Stomach smooth muscle (tissue), 2 donors: ENCODE measurements around the gene WDR81.

ENCODE experiments used
- H3K27ac ChIP-seq: one replicate; pipeline ENCODE4 v1.7.0; 2013; ENCODE audit warnings: mild to moderate bottlenecking, low read length, inconsistent platforms
- H3K27me3 ChIP-seq, 2 donors: one replicate each; pipeline ENCODE4 v1.7.0; 2013; ENCODE audit warnings: low read length in 2 of 2; ENCODE audit not compliant: insufficient read depth in 2 of 2, control insufficient read depth in 1 of 2
- H3K36me3 ChIP-seq, 2 donors: one replicate each; pipeline ENCODE4 v1.7.0; 2013; ENCODE audit warnings: low read length in 2 of 2; ENCODE audit not compliant: control insufficient read depth in 2 of 2, insufficient read depth in 2 of 2
- H3K4me1 ChIP-seq: one replicate; pipeline ENCODE4 v1.7.0; 2013; ENCODE audit warnings: low read length; ENCODE audit not compliant: control insufficient read depth, insufficient read depth
- H3K4me3 ChIP-seq, 2 donors: one replicate each; pipeline ENCODE4 v1.7.0; 2013; ENCODE audit warnings: low read length in 2 of 2
- H3K9ac ChIP-seq, 2 donors: one replicate each; pipeline ENCODE4 v1.7.0; 2013; ENCODE audit warnings: low read length in 2 of 2, mild to moderate bottlenecking in 1 of 2
- H3K9me3 ChIP-seq, 2 donors: one replicate each; pipeline ENCODE4 v1.7.0; 2013; ENCODE audit warnings: low read length in 2 of 2; ENCODE audit not compliant: control insufficient read depth in 2 of 2
- donor health status: healthy.
- donor health status: Pancreatic carcinoma.

Gene WDR81

DNA sequence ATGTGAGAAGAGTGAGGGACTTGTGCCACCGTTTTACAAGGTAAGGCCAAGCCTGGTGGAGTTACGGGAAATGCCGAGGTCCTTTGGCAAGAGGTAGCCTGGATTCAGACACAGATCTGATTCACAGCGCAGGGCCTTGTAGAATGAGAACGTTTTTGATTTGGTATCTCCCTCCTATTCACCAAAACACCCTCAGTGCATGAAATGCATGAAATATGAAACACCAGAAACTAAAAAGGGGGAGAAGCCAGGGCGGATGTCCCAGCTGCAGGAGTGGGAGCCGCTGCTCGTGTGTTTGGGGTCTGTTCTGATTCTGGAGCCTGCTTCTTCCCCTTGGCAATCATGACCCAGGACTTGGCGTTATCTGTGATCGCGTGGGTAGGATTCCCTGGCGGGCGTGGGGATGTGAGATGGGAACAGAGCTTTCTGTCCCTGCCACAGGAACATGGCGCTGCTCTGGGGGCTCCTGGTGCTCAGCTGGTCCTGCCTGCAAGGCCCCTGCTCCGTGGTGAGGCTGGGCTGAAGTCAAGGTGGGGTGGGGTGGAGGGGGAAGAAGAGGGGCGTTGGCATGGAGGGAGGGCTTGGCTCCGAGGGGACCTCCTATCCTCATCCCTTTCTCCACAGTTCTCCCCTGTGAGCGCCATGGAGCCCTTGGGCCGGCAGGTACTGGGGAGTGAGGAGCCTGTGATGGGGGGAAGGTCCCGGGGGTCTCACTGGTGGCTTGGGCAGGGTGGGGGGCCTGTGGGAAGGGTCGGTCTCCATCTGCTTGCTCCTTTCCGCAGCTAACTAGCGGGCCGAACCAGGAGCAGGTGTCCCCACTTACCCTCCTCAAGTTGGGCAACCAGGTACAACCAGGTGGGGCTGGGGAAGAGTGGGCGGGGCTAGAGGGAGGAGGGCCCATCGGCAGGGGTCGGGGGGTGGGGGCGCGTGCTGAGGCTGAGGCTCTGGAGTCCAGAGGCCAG lies 20.3 kb downstream of the WDR81 start:
- Histone ChIP-seq H3K9ac (no peak overlapping the region), H3K27ac (no peak overlapping the region)

DNA sequence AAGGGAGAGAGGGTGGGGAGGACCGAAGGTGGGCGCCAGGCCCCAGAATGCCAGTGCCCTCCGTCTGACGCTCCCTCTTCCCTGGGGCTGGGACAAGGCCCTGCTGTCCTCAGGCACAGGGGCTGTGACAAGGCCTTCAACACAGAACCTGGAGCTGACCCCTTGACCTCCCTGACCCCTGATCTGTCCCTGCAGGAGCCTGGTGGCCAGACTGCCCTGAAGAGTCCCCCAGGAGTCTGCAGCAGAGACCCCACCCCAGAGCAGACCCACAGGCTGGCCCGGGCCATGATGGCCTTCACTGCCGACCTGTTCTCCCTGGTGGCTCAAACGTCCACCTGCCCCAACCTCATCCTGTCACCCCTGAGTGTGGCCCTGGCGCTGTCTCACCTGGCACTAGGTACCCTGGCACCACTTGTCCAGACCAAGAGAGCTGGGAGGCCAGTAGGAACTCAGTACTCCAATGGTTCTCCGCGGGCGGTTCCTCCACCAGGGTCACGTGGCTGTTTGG lies 21.1 kb downstream of the WDR81 start:
- Histone ChIP-seq H3K4me3 (no peak overlapping the region), H3K9ac (no peak overlapping the region), H3K36me3 (no peaks in the 10 kb centered on the region), H3K9me3 (no peaks in the 10 kb centered on the region), H3K27me3 (no peaks in the 10 kb centered on the region), H3K27ac (no peak overlapping the region), H3K4me1 (no peaks in the 10 kb centered on the region)

More for the DNA sequence above, 20.3 kb downstream of the WDR81 start:
- Histone ChIP-seq H3K4me3 (no peak overlapping the region), H3K36me3 (no peaks in the 10 kb centered on the region), H3K9me3 (no peaks in the 10 kb centered on the region), H3K27me3 (no peaks in the 10 kb centered on the region), H3K4me1 (no peaks in the 10 kb centered on the region)

DNA sequence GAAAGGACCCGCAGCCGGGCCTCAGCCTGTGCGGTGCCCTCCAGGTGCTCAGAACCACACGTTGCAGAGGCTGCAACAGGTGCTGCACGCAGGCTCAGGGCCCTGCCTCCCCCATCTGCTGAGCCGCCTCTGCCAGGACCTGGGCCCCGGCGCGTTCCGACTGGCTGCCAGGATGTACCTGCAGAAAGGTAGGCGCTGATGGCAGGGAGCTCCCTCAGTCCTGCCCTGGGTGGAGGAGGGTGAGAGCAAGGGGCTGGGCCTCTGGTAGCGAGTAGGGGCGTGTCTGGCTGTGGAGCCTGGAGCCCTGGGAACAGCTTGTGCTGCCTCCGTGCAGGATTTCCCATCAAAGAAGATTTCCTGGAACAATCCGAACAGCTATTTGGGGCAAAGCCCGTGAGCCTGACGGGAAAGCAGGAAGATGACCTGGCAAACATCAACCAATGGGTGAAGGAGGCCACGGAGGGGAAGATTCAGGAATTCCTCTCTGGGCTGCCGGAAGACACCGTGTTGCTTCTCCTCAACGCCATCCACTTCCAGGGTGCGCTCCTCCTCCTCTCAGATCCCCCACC lies 22.6 kb downstream of the WDR81 start:
- Histone ChIP-seq H3K4me1 (no peaks in the 10 kb centered on the region), H3K27me3 (no peaks in the 10 kb centered on the region), H3K36me3 (no peaks in the 10 kb centered on the region), H3K9me3 (no peaks in the 10 kb centered on the region), H3K4me3 (no peak overlapping the region), H3K27ac (no peak overlapping the region), H3K9ac (no peak overlapping the region)

DNA sequence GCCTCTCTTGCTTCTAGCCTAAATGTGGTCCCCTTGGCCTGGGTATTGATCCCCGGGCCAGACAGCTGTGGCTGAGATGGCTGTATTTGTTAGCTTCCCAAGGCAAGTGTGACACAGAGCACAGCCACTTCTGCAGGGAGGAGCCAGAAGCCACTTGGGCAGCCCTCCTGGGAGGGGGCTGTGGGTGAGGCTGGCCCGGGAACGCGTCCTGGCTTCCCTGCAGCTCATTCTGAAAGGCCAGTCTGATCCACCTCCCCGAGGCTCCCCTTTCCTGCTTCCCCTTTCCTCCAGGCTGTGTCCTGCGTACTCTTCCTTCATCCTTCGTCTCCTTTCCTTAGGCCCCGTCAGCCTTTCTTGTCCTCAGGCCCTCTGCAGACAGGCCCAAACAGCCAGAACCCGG lies 26.1 kb downstream of the WDR81 start:
- Histone ChIP-seq H3K4me1 (no peaks in the 10 kb centered on the region), H3K4me3 (no peak overlapping the region), H3K9ac (no peak overlapping the region), H3K9me3 (no peaks in the 10 kb centered on the region), H3K27ac (no peak overlapping the region), H3K27me3 (peaks cover 0 to 4% of the 10 kb centered on the region in 2 donors), H3K36me3 (no peaks in the 10 kb centered on the region)

DNA sequence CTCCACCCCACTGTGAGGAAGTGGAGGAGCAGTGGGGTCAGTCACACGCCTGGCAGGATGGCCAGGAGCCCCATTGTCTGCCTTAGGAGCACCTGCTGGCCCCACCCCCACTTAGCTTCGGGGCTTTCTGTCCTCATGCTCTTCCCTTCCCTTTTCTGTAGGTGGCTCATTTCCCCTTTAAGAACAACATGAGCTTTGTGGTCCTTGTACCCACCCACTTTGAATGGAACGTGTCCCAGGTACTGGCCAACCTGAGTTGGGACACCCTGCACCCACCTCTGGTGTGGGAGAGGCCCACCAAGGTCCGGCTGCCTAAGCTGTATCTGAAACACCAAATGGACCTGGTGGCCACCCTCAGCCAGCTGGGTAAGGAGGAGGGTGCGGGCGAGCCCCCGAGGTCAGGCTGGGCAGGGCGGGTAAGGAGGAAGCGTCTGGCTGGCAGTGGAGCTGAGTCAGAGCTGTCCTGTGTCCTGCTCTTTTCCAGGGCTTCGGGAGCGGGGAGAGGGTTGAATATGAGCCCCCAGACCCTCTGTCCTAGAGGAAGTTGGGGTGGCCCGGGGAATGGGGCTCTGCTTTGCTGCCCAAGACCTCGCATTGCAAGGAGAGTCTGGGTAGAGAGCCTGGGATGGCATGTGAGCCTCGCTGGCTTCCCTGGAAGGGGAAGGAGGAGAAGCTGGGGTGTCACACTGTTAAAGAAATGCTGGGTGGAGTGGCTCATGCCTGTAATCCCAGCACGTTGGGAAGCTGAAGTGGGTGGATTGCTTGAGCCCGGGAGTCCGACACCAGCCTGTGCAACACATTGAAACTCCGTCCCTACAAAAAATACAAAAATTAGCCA lies 28.1 kb downstream of the WDR81 start:
- Histone ChIP-seq H3K27me3 (peaks cover 0 to 4% of the 10 kb centered on the region in 2 donors), H3K4me1 (no peaks in the 10 kb centered on the region), H3K9me3 (no peaks in the 10 kb centered on the region), H3K4me3 (no peak overlapping the region), H3K27ac (no peak overlapping the region), H3K36me3 (no peaks in the 10 kb centered on the region), H3K9ac (no peak overlapping the region)

DNA sequence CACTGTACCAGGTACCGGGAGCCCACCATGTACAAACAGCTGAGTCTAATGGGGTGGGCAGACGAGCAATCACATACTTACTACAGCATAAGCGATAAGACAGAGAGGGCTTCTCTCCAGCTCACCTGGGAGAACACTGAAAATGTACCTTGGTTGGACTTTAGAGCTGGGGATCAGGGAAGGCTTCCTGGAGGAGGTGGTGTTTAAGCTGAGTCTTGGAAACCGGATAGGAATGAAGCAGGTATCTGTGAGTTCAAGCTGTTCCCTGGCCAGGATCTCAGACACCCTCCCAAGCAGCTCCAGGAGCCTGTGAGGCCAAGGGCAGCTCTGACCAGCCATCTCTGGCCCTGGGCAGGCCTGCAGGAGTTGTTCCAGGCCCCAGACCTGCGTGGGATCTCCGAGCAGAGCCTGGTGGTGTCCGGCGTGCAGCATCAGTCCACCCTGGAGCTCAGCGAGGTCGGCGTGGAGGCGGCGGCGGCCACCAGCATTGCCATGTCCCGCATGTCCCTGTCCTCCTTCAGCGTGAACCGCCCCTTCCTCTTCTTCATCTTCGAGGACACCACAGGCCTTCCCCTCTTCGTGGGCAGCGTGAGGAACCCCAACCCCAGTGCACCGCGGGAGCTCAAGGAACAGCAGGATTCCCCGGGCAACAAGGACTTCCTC lies 29.4 kb downstream of the WDR81 start:
- Histone ChIP-seq H3K9ac (no peak overlapping the region), H3K4me1 (no peaks in the 10 kb centered on the region), H3K4me3 (no peak overlapping the region), H3K27ac (no peak overlapping the region), H3K9me3 (no peaks in the 10 kb centered on the region), H3K27me3 (peaks cover 0 to 4% of the 10 kb centered on the region in 2 donors), H3K36me3 (no peaks in the 10 kb centered on the region)

DNA sequence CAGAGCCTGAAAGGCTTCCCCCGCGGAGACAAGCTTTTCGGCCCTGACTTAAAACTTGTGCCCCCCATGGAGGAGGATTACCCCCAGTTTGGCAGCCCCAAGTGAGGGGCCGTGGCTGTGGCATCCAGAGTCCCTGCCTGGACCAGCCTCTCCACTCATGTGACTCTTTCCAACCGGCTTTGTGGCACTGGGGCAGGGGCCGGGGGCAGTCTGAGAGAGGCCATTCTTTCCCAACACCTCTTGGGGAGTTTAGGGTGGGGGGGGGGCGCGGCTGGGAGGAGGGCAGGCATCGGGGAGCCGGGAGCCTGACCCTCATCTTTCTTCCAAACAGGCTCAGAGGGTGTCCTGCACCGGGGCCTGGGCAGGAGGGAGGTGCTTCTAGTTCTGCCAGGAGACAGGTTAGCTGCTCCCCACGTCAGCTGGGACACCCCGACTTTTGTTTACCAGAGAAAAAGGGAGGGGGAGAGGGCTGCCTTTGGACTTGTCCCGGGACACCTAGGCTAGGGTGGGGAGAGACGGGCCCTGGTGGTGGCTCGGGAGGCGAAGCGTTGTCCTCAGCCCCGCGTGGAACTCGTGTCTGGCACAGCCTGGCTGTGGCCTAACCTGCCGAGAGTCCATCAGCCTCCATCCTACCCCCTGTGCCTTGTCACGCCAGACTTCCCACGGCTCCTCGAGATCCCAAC lies 30.1 kb downstream of the WDR81 start:
- Histone ChIP-seq H3K27me3 (peaks cover 0 to 4% of the 10 kb centered on the region in 2 donors), H3K4me1 (no peaks in the 10 kb centered on the region), H3K36me3 (no peaks in the 10 kb centered on the region), H3K4me3 (no peak overlapping the region), H3K9me3 (no peaks in the 10 kb centered on the region), H3K9ac (no peak overlapping the region), H3K27ac (no peak overlapping the region)

DNA sequence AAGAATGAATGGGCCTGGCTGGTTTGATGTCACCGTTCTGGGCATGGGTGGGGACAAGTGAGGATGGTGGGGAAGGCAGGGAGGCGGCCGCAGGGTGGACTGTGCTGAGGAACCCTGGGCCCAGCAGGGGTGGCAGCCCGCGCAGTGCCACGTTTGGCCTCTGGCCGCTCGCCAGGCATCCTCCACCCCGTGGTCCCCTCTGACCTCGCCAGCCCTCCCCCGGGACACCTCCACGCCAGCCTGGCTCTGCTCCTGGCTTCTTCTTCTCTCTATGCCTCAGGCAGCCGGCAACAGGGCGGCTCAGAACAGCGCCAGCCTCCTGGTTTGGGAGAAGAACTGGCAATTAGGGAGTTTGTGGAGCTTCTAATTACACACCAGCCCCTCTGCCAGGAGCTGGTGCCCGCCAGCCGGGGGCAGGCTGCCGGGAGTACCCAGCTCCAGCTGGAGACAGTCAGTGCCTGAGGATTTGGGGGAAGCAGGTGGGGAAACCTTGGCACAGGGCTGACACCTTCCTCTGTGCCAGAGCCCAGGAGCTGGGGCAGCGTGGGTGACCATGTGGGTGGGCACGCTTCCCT lies 30.8 kb downstream of the WDR81 start:
- H3K36me3 ChIP-seq, result no peaks in the 10 kb centered on the region
- H3K9me3 ChIP-seq, result no peaks in the 10 kb centered on the region
- H3K9ac ChIP-seq, result no peak overlapping the region
- no peak overlapping the region for H3K27ac ChIP-seq
- H3K4me1 ChIP-seq, result no peaks in the 10 kb centered on the region
- H3K27me3 ChIP-seq, result peaks cover 0 to 4% of the 10 kb centered on the region in 2 donors
- no peak overlapping the region for H3K4me3 ChIP-seq

DNA sequence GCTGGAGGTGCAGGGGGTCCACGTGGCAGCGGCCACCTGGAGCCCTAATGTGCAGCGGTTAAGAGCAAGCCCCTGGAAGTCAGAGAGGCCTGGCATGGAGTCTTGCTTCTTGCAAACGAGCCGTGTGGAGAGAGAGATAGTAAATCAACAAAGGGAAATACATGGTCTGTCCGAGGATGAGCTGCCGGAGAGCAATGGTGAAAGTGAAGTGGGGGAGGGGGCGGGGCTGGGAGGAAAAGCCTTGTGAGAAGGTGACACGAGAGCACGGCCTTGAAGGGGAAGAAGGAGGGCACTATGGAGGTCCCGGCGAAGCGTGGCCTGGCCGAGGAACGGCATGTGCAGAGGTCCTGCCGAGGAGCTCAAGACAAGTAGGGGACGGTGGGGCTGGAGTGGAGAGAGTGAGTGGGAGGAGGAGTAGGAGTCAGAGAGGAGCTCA lies 31.3 kb downstream of the WDR81 start:
- no peaks in the 10 kb centered on the region for H3K9me3 ChIP-seq
- H3K27ac ChIP-seq, result no peak overlapping the region
- no peaks in the 10 kb centered on the region for H3K4me1 ChIP-seq
- H3K36me3 ChIP-seq, result no peaks in the 10 kb centered on the region
- H3K27me3 ChIP-seq, result peaks cover 0 to 4% of the 10 kb centered on the region in 2 donors
- no peak overlapping the region for H3K4me3 ChIP-seq
- H3K9ac ChIP-seq, result no peak overlapping the region
